Measurements from ENCODE around the gene ELFN1.

ELFN1 gene

DNA sequence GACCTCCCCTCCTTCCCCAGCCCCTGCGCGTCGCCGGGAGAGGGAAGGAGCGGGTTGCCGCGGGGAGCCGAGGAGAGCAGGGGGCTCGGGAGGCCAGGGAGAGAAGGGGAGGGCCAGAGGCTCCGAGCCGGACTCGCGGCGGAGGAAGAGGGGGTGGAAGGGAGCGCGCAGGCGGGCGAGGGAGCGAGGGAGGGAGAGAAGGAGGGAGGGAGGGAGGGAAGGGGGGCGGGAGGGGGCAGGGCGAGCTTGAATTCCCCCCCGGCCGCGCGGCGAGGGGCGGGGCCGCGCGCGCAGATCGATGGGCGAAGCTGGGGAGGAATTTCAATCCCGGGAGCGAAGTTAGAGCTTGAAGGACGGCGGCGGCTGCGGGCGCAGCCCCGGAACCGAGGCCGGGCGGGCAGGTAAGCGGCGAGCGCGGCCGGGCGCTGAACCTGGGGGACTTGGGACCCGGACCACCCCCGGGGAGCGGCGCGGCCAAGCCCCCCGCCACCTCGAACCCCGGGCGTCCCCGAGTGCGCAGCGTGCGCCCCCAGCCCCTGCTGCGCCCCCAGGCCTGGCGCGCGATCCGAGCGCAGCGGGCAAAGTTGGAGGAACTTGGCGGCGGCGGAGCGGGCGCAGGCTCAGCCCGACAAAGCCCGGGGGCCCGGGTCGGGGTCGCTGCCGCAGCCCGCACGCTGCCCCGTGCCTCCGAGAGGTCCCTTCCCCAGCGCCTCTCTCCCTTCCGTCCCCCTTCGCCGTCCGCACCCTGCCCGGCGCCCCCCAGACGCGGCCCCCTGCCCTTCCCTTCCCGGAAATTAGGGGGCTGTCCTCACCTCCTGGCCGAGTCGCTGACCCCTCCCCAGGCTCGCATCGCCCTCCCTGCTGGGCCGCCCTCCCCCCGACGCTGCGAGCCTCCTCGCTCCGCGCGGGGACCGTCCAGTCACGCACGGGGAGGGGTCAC, at the start of gene ELFN1:
Gene ELFN1 (plus strand): TSS at position 324 of the 940 bp plus-strand sequence. CDS start 74,320 bp downstream, outside the sequence.
- DNase-seq: no peak

DNA sequence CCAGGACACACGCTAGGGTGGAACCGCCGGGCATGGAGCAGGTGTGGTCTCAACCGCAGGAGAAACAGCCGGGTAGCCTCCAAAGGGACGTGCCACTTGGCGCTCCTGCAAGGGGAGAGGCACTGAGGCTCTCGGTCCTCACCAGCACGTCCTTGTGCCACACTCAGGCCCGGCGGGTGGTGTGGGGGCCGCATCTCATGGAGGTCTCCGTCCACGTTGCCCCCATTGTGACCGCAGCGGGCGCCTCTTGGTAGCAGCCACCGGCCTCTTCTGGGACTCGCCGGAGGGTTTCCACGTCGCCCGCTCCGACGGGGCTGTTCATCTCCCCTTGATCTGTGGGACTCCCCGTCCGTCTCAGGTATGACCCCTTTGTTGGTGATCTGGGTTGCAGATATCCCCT, 49.2 kb upstream of the ELFN1 start:
- DNase-seq: no peak

DNA sequence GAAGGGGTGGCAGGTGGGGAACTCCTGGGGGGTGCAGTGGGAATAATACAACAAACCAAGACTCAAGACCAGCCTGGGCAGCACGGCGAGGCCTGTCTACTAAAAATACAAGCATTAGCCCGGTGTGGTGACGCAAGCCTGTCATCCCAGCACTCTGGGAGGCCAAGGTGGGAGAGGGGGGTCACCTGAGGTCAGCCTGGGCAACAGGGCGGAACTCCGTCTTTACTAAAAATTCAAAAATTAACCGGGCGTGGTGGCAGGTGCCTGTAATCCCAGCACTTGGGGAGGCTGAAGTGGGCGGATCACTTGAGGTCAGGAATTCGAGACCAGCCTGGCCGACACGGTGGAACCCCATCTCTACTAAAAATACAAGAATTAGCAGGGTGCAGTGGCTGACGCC, 48.4 kb upstream of the ELFN1 start:
- DNase-seq: no peak

DNA sequence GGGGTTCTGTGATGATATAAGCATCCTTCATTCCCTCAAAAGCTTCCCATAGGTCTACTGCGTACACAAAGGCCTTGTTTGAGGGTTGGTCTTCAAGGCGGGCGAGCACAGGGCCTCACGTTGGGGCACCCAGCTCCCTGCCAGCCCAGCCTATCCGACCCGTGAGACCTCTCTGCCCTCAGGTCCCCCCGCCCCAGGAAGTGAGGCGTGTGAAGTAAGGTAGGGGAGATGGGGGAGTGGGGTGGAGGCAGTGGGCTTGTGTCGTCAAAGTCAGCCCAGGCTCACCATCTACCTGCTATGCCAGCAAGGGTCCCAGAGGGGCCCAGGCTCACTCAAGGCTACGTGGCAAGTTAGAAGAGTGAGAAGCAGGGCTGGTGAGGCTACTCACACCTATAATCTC, 47.6 kb upstream of the ELFN1 start:
- no peak for DNase-seq

DNA sequence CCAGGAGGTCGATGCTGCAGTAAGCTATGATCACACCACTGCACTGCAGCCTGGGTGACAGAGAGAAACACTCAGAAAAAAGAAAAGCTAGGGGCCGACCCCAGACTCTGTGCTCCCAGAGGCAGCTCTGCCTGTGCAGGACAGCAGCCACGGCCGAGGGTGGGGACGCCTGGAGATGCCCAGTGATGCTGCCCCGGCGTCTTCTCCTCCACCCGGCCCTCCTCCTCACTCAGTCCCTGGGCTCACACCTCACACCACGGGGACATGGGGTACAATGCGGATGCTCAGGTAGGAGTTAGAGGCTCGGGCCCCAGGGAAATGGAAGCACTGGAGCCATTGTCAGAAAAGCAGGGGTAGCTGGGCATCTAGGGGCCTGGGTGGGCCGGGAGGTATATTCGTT, 46.3 kb upstream of the ELFN1 start:
- no peak for DNase-seq

DNA sequence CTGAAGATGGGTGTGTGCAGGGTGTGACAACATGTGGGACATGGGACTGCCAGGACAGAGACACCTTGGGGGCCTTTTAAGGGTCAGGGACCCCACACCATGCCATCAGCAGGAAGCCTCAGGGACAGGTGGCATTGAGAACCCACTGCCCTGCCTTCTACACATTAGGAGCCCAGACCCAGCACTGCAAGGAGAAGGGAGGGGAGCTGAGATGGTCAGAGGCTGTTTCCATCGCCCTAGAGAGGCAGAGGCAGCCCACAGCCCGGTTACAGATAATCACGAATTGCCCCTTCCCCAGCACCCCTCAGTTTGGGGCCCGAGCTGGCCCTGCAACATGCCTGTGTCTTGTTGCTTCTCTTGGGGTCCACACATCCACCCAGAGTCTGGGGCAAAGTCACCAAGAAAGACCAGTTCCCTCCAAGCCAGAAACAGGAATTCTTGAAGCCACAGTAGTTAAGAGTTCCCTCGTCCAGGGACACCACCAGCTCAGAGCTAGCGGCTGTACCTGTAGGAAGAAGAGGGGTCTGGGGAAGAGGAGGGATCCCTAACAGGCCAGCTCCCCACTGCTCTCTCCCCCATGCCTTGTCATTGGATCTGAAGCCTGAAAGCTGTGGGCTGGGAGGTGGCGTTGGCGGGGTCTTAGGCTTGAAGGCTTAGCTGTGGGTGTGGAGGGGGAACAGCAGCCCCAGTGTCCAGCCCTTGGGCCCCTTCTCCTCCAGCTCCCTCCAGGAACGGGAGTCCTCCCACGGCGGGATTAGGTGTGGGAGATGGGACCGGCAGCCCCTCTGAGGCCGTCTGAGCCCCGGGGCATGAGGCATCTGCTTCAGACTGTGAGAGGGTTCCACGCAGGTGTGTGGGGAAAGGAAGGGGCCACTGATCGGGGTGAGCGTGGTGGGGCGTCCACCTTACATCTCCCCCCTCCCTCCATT, 44.8 kb upstream of the ELFN1 start:
- DNase-seq: no peak

DNA sequence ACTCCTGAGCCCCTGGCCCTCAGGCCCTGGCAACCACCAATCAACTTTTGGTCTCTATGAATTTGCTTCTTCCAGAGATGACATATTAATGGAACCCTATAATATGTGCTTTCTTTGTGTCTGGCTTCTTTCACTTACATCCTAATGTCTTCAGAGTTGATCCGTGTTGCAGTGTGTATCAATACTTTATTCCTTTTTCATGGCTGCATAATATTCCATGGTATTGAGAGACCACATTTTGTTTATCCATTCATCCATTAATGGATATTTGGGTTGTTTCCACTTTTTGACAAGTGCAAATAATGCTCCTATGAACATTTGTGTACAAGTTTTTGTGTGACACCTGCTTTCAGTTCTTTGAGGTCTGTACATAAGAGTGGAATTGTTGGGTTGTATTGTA, 43.3 kb upstream of the ELFN1 start:
- DNase-seq: no peak

DNA sequence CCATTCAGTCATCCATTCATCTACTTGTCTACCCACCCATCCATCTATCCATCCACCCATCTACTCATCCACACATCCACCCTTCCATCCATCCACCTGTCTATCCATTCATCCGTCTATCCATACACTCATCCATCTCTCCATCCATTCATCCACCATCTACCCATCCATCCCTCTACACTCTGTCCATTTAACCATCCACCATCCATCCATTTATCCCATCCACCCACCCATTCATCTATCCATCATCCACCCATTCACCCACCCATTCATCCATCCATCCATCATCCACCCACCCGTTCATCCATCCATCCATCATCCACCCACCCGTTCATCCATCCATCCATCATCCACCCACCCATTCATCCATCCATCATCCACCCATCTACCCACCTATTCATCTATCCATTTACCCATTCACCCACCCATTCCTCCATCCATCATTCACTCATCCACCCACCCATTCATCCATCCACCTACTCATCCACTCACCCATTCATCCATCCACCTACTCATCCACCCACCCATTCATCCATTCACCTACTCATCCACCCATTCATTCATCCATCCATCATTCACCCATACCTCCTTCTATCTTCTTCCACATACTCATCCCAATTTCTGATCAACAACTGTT, 39.3 kb upstream of the ELFN1 start:
- no peak for DNase-seq

DNA sequence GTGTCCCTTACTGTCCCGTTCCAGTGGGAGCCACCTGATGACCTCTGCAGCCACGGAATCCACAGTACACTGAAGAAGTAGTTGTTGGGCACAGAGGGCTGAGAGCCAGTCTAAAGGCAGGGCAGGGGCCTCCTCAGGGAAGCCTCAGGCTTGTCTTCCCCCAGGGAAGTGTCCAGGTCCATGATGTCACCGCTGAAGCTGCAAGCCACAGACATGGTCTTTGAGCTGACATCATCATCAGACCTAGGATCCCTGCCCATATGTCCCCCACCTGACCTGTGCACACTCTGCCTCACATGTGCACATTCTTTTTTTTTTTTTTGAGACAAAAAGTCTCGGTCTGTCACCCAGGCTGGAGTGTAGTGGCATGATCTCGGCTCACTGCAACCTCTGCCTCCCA, 38.4 kb upstream of the ELFN1 start:
- no peak for DNase-seq

DNA sequence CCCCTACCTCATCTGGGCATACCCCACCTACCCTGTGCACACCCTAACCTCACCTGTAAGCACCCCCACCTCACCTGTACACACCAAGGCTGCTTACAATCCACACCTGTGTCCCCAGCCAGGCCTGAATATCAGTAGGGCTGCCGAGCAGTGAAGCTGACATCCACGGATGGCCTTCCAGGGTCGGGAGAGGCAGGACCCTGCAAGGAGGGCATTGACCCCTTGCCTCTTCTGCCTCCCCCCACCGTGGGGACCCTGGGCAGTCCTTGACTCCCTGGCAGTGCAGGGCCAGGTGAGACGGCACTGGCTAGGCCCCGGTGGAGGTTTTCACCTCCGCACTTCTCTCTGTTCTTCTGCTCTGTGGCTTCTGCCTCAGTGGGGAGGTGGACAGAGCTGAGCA, 37.6 kb upstream of the ELFN1 start:
- DNase-seq: no peak

DNA sequence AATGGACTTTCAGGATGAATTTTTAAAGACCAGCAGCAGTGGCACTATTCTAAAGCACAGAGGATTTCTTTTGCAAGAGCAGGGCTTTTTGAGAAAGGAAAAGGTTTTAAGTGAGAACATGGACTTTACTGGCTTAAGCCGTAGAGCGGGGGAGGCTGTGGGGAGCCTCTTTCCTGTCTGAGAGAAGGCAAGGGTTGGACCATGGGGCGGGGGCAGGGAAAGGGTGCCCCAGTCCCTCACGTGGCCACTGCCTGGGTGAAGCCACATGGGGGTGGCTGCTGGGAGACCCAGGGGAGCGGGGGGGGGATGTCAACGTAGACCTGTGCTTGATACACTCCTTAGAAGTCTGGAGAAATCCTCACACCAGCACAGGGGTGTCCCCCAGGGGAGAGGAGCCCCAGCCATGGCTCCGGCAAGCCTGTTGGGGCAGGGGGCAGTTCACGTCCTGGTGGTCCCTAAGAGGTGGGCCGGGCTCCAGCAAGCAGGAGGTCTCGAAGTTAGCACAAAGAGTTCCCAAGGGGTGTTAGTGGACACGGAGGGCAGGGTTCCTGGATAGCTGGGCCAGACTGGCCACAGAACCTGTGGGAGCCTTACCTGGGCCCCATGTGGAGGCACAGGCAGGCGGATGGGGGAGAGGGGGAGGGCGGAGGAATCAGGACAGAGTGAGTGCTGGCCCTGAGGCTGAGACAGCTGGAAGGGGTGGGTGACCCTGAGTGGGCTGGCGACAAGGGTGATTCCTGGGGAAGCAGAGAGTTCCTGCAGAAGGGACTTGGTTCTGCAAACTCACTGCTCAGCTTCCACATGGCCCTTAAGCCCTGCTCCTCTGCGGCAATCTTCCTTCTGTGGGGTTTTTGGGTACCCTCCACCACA, 36.9 kb upstream of the ELFN1 start:
- no peak for DNase-seq

DNA sequence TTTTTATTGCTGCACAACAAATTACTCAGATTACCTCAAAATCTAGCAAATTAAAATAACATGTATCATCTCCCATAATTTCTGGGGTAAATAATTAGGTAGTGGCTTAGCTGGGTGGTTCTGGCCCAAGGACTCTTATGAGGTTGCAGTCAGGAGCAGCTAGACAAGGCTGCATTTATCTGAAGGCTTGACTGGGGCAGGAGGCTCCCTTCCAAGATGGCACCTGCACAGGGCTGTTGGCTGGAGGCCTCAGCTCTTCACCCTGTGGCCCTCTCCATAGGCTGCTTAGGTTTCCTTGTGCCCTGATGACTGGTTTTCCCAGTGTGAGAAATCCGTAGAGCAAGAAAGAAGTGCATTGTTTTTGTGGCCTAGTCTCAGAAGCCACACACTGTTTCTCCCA, 34.7 kb upstream of the ELFN1 start:
- DNase-seq: no peak

DNA sequence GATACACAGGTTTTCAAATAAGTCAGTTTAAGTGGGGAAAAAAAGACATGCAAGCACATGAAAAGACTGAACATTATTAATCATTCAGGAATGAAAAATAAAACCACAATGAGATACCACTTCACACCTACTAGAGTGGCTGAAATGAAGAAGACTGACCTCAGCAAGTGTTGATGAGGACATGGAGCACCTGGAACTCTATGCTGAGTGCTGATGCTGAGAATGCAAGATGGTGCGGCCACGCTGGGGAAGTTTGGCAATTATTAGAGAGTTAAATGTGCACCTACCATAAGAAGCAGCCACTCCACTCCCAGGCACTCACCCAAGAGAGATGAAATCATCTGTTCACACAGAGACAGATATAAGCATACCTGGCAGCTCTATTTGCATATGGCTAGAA, 32.9 kb upstream of the ELFN1 start:
- DNase-seq: no peak

DNA sequence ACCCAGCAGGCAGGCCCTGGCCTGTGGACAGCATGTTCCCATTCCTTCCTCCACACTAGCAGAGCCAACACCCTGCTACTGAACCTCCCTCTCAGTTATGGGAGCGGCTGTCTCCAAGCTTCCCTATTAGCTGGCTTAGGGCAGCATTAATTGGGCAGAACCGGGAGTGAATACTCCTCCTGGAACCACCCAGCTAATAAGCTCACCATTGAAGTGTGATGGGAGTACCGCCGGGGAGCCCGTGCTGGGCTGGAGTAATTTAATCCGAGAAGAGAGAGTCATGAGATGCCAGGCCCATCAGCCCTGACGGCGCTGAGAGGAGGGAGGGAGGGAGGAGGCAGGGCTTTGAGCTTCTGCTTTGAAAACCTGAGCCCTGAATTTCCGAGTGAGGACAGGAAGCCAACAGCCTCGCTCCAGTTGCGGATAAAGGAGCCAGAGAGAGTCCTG, 31.8 kb upstream of the ELFN1 start:
- DNase-seq: no peak

DNA sequence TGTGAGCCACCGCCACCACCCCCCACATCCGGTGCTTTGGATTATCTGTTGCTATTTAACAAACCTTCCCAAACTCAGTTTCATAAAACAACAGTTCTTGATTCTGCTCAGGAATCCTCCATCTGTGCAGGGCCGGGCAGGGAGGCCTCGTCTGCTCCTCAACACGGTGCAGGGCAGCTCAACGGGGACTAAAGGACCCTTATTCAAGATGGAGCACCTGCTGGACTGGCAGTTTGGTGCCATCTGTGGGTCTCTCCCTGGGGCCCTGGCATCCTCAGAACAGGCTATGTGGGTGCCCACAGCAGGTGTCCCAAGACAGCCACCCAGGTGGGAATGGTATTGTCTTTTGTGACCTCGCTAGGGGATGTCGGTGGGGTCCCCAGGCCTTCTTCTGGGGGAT, 31.0 kb upstream of the ELFN1 start:
- no peak for DNase-seq

DNA sequence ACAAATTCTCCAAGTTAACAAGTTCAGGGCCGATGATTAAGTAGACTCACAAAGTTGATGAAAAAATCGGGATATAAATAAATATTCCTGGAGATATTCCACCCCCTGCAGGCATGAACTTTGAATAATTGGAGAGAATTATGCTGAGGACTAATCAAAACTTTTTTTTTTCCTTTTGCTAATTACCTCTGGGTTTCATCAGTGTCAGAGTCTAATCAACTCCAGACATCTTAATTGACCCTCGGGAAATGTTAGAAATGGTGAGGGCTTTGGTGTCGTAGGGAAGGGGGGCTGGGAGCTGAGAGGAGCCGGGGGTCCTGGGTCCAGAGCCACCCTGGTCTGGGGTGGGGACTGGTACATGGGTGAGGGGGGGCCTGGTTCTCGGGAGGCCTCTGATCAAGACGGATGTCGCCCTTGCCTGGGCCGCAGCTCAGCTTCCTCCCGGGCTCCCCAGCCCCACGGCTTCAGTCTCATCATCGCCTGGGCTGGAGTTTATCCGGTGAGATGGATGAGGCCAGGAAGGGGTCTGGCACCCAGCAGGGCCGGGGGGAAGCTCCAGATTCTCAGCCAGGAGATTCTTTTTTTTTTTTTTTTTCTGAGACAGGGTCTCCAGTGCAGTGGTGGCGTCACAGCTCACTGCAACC, 30.4 kb upstream of the ELFN1 start:
- no peak for DNase-seq

DNA sequence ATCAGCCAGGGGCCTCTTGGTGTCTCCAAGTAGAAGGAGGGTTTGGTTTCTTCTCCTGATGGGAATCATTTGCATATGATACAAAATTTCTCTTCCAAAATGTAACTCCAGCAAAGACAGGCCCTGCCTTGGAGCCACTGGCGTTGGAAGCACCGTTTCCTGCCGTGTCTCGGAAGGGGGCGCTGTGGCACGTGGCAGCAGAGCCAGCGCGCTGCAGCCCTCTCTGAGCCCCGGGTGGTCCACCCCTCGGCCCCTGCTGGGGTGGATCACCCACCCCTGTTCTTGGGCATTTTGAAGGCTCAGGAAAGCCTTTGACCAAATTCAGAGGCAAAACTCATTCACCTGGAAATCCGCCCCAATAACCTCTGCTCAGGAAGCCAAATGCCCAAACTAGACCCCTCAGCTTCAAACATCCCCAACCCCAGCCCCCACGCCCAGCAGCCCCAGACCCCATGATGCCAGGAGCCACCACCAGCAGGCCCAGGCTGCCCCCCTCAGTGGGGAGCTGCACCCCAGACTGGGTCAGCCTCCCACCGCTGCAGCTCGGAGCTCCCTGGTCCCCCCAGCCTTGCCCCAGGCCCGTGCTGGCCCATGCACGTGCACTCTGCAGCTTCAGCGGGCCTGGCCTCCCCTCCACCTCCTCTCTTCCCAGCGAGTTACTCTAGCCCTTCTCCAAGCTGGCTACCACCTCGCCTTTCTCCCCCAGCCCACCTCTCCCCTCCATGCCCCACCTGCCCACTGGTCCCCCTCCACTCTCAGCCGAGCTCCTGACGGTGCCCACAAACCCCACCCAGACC, 29.5 kb upstream of the ELFN1 start:
- no peak for DNase-seq

DNA sequence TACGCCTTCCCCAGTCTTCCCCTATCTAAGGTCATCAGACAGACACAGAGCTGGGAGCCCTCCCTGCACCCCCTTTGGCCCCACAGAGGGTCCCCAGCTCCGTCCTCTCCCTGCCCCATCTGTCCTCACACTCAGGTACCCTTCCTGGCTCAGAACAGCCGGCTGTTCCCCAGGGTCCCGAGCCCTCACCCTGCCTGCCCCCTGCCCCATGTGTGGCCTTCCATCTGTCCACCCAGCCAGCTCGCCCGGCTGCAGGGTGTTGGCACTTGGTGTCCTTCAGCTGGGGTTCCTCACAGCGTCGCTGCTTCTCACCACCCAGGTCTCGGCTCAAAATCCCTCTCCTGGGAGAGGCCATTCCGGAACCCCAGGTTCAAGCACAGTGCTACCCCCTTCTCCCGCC, 28.9 kb upstream of the ELFN1 start:
- no peak for DNase-seq

DNA sequence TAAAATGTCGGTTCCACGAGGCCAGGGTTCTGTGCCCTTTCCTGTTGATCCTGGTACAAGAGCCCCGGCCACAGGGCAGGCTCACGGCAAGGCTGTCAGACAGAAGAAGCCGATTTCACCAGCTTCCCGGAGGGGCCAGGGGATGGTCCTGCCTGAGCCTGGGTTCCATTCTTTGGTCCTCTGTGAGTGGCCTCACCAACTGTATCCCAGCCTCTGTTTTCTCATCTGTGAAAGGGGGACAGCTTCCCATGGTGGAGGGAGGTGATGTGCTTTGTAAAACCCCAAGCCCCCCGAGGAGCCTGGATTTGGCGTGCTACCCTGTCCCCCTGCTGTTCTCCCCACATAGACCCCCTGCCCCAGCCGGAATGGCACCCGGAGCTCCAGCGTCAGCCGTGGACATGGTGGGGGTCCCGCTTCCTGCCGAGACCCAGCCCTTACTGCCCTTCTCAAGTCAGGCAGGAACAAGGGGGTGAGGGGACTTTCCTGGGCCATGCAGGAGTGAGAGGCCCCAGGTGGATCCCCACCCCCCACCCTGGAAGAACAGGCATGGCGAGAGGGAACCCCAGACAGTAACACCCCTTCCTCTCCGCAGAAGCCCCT, 28.3 kb upstream of the ELFN1 start:
- DNase-seq: no peak

DNA sequence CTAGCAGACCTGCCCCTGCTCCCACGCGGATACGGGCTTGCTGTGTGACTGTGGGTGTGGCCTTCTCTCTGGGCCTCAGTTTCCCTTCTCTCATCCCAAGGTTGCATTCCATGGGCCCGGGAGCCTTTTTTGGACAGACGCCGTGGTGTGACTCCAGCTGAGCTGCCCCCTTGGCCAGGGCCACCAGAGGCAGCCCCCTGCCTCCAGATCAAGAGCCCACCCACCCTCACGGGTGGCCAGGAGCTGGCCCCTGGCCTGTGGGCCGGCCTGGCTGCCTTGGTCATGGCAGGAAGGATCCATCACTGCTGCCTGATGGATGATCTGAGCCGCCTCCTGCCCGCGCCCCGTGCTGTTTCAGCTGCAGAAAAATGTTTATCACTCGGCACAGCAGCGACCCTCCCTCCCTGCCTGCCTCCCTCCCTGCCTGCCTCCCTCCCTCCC, 27.8 kb upstream of the ELFN1 start:
- DNase-seq: no peak
